ENCODE data around the gene EXOC1L.

DNA sequence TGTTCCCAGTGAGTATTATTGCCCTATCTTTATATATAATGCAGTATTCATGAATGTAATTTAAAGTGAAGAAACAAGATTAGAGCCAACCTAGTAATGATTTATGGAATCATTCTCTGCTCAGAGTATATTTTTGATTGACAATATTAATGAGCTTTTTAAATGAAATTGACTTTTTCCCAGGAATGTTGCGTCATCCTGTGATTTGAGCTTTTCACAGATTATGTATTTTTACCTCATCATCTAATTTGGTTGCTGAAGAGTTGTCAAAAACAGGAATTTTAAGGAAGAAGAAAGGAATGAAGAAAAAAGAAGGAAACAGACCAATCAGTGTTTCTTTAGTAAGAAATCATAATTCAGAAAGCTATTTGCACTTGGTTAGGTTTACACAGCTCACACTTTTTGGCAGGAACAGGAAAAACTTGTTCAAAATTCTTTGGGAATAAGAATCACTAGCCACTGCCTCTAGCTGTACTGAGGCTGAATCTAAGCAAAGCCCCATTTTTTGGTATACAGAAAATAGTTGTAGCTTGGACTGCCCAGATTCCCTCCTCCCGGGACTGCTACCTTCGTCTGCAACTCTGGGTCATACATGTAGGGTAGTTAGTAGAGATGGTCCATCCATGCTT lies 61.2 kb downstream of the EXOC1L start:
- TF ChIP-seq, protein P1, sequence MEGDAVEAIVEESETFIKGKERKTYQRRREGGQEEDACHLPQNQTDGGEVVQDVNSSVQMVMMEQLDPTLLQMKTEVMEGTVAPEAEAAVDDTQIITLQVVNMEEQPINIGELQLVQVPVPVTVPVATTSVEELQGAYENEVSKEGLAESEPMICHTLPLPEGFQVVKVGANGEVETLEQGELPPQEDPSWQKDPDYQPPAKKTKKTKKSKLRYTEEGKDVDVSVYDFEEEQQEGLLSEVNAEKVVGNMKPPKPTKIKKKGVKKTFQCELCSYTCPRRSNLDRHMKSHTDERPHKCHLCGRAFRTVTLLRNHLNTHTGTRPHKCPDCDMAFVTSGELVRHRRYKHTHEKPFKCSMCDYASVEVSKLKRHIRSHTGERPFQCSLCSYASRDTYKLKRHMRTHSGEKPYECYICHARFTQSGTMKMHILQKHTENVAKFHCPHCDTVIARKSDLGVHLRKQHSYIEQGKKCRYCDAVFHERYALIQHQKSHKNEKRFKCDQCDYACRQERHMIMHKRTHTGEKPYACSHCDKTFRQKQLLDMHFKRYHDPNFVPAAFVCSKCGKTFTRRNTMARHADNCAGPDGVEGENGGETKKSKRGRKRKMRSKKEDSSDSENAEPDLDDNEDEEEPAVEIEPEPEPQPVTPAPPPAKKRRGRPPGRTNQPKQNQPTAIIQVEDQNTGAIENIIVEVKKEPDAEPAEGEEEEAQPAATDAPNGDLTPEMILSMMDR (IDR thresholded peaks at IDR 0.05): no peak
- TF ChIP-seq POLR2A (IDR thresholded peaks at IDR 0.05): no peak
